ENCODE measurements around the gene PGM1. TPM values are rescaled to one million over a fixed set of nuclear protein-coding genes. Genes with fewer than 3 reads are reported as not detected.

Gene PGM1
- total and polyA plus RNA-seq, 9 of the 15 experiments (the other 6 are each of a cell fraction or from before 2014, with no cell fraction given): 0.03 to 0.31 (median 0.09) TPM; not detected in 5

DNA sequence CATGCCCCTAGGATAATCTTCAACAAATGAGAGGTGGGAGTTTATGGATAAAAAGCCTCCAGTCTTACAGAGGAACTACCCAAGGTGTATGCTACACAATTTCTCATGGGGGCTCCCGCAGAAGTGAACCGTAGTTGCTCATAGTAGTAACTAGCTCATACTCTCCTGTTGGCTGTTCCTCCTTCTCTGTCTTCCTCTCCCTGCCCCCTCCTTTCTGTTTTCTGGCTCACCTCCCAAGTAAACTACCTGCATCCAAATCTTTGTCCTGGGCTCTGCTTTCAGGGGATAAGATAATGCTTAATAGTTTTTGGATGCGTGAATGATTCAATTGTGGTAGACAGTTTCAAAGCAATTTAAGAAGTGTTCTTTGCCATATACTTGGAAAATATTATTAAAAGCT lies 90.5 kb downstream of the PGM1 start:
- in situ Hi-C loops (cut with MboI) (no loop called here), intact Hi-C loops (cut with micrococcal nuclease) (no loop called here)

DNA sequence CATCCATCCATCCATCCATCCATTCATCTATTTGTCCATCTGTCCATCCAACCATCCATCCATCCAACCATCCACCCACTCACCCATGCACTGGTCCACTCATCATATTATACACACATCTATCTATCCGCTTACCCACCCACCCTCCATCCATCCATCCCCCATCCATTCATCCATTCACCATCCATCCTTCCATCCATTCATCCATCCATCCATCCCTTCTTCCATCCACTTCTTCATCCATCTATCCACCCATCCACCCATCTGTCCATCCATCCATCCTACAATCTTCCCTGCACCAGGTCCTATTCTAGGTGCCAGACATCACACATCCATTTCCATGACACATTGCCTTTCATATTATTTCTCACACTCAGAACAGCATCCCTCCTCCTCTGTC lies 93.5 kb downstream of the PGM1 start:
- Histone ChIP-seq H2AFZ (ENCODE audit: low read depth, low read length) (no peak overlapping the region), H3K36me3 (ENCODE audit: control insufficient read depth, insufficient read depth, low read length) (no peaks in the 10 kb centered on the region), H3K4me1 (replicated peaks in 1 of 2; ENCODE audit: control insufficient read depth in 2 of 2, insufficient read depth in 2 of 2, low read length in 2 of 2) (no peaks in the 10 kb centered on the region), H3K9ac (ENCODE audit: insufficient read depth in 1 of 2, low read depth in 2 of 2, low read length in 2 of 2) (no peak overlapping the region), H3K27ac (ENCODE audit: extremely low read depth, low read depth, low read length) (no peak overlapping the region), H3K4me2 (ENCODE audit: insufficient read depth, low read length) (no peak overlapping the region), H3K27me3 (ENCODE audit: control insufficient read depth in 2 of 2, insufficient read depth in 2 of 2, low read length in 2 of 2) (peaks cover 0 to 9% of the 10 kb centered on the region in 2 experiments; a peak in 1 of 5 replicates), H3K9me1 (ENCODE audit: control insufficient read depth, insufficient read depth, low read length) (peaks cover 4% of the 10 kb centered on the region), H3K79me2 (ENCODE audit: control insufficient read depth, insufficient read depth, low read length) (no peaks in the 10 kb centered on the region), H3K9me3 (replicated peaks; ENCODE audit: control insufficient read depth, insufficient read depth, low read depth, low read length) (no peaks in the 10 kb centered on the region), H4K20me1 (replicated peaks; ENCODE audit: control insufficient read depth, insufficient read depth, low read length) (no peaks in the 10 kb centered on the region), H3K4me3 (no peak overlapping the region)
- no TSS peak for BruUV-seq (replicated peaks)
- no CpG with 5 or more reads among the region's 1 CpG for WGBS (ENCODE audit: insufficient coverage, low coverage, missing lambda C conversion rate)
- in situ Hi-C loops (cut with MboI): no loop called here
- no peak for FAIRE-seq
- DNase-seq (ENCODE audit: extremely low read depth in 1 of 4, low spot score in 3 of 4): no peak
- intact Hi-C loops (cut with micrococcal nuclease): no loop called here
- no peak for ATAC-seq
- TF ChIP-seq KHSRP (IDR thresholded peaks at IDR 0.05): no peak
- TF ChIP-seq, protein P1, sequence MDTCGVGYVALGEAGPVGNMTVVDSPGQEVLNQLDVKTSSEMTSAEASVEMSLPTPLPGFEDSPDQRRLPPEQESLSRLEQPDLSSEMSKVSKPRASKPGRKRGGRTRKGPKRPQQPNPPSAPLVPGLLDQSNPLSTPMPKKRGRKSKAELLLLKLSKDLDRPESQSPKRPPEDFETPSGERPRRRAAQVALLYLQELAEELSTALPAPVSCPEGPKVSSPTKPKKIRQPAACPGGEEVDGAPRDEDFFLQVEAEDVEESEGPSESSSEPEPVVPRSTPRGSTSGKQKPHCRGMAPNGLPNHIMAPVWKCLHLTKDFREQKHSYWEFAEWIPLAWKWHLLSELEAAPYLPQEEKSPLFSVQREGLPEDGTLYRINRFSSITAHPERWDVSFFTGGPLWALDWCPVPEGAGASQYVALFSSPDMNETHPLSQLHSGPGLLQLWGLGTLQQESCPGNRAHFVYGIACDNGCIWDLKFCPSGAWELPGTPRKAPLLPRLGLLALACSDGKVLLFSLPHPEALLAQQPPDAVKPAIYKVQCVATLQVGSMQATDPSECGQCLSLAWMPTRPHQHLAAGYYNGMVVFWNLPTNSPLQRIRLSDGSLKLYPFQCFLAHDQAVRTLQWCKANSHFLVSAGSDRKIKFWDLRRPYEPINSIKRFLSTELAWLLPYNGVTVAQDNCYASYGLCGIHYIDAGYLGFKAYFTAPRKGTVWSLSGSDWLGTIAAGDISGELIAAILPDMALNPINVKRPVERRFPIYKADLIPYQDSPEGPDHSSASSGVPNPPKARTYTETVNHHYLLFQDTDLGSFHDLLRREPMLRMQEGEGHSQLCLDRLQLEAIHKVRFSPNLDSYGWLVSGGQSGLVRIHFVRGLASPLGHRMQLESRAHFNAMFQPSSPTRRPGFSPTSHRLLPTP (IDR thresholded peaks at IDR 0.05; ENCODE audit: borderline replicate concordance, extremely low read depth, insufficient read length): no peak
- TF ChIP-seq, protein P2, sequence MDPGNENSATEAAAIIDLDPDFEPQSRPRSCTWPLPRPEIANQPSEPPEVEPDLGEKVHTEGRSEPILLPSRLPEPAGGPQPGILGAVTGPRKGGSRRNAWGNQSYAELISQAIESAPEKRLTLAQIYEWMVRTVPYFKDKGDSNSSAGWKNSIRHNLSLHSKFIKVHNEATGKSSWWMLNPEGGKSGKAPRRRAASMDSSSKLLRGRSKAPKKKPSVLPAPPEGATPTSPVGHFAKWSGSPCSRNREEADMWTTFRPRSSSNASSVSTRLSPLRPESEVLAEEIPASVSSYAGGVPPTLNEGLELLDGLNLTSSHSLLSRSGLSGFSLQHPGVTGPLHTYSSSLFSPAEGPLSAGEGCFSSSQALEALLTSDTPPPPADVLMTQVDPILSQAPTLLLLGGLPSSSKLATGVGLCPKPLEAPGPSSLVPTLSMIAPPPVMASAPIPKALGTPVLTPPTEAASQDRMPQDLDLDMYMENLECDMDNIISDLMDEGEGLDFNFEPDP (CRISPR knock-in tag; IDR thresholded peaks at IDR 0.05): no peak
- TF ChIP-seq SMARCA5 (IDR thresholded peaks at IDR 0.05): no peak
- CTCF ChIA-PET (ENCODE audit: low intra/inter-chr PET ratio): no interaction called here
- POLR2A ChIA-PET: no interaction called here

More for the DNA sequence above, 90.5 kb downstream of the PGM1 start:
- Histone ChIP-seq H4K20me1 (replicated peaks; ENCODE audit: control insufficient read depth, insufficient read depth, low read length) (no peaks in the 10 kb centered on the region), H3K4me1 (replicated peaks in 1 of 2; ENCODE audit: control insufficient read depth in 2 of 2, insufficient read depth in 2 of 2, low read length in 2 of 2) (no peaks in the 10 kb centered on the region), H3K4me3 (no peak overlapping the region), H3K9me1 (ENCODE audit: control insufficient read depth, insufficient read depth, low read length) (no peaks in the 10 kb centered on the region), H3K79me2 (ENCODE audit: control insufficient read depth, insufficient read depth, low read length) (no peaks in the 10 kb centered on the region), H3K36me3 (ENCODE audit: control insufficient read depth, insufficient read depth, low read length) (no peaks in the 10 kb centered on the region), H3K27ac (ENCODE audit: extremely low read depth, low read depth, low read length) (no peak overlapping the region), H3K27me3 (ENCODE audit: control insufficient read depth in 2 of 2, insufficient read depth in 2 of 2, low read length in 2 of 2) (peaks cover 0 to 9% of the 10 kb centered on the region in 2 experiments; a peak in 1 of 5 replicates), H3K9me3 (replicated peaks; ENCODE audit: control insufficient read depth, insufficient read depth, low read depth, low read length) (no peaks in the 10 kb centered on the region), H3K4me2 (ENCODE audit: insufficient read depth, low read length) (no peak overlapping the region), H3K9ac (ENCODE audit: insufficient read depth in 1 of 2, low read depth in 2 of 2, low read length in 2 of 2) (no peak overlapping the region), H2AFZ (ENCODE audit: low read depth, low read length) (no peak overlapping the region)
- no peak for DNase-seq (ENCODE audit: extremely low read depth in 1 of 4, low spot score in 3 of 4)
- ChIA-PET POLR2A (interaction anchor here (1.2 kb wide), 1 partner anchor 18 kb away, joined by 3 read pairs; no protein-coding TSS in a partner anchor), CTCF (ENCODE audit: low intra/inter-chr PET ratio) (no interaction called here)
- ATAC-seq: no peak
- no peak for FAIRE-seq
- no TSS peak for BruUV-seq (replicated peaks)
- WGBS (ENCODE audit: insufficient coverage, low coverage, missing lambda C conversion rate): 0% methylated on average over 3 of the region's 3 CpGs
- no peak for TF ChIP-seq NUFIP1 (IDR thresholded peaks at IDR 0.05; ENCODE audit: partially characterized antibody)

Data from K562 (cell line).